Psoas muscle (tissue), 8 donors: ENCODE data around the gene MTNR1B. TPM values are rescaled to one million over a fixed set of nuclear protein-coding genes. Genes with fewer than 3 reads are reported as not detected.

Experiments
- ATAC-seq, 4 donors: fragments of 200-7000 bp; cut with Tn5 transposase; one replicate each; pipeline ENCODE4 v1.9.1; 2020; ENCODE audit warnings: moderate library complexity in 3 of 4, mild to moderate bottlenecking in 2 of 4
- DNase-seq, 2 donors: peaks; one replicate each; pipeline ENCODE4 v3.0.0-alpha.2; 2020
- H3K27ac ChIP-seq: fragments of 200-600 bp; one replicate; pipeline ENCODE4 v1.8.0; 2022
- H3K27me3 ChIP-seq, 3 donors: fragments of 200-600 bp in 1 of 3; one replicate each; pipeline versions ENCODE4 v1.6.1 to v1.8.0; 2013 to 2022; ENCODE audit warnings: low read length in 2 of 3, mild to moderate bottlenecking in 2 of 3, moderate library complexity in 1 of 3; ENCODE audit not compliant: insufficient read depth in 3 of 3
- H3K36me3 ChIP-seq, 2 donors: fragments of 200-600 bp in 1 of 2; one replicate each; pipeline versions ENCODE4 v1.6.1 to v1.8.0; 2013 to 2022; ENCODE audit warnings: low read depth in 1 of 2, mild to moderate bottlenecking in 1 of 2, moderate library complexity in 1 of 2; ENCODE audit not compliant: insufficient read depth in 1 of 2
- H3K4me1 ChIP-seq: fragments of 200-600 bp; one replicate; pipeline ENCODE4 v1.8.0; 2022
- H3K4me3 ChIP-seq: fragments of 200-600 bp; one replicate; pipeline ENCODE4 v1.8.0; 2022; ENCODE audit warnings: mild to moderate bottlenecking
- H3K9me3 ChIP-seq: fragments of 200-600 bp; one replicate; pipeline ENCODE4 v1.8.0; 2022
- CTCF ChIP-seq: fragments of 200-600 bp; IDR thresholded peaks from one replicate; pipeline ENCODE4 v1.8.0; 2022; ENCODE audit warnings: antibody characterized with exemption
- WGBS, 3 donors: extraction: QIAGEN DNeasy Blood & Tissue Kit; methylation state at CpG; one replicate each; pipeline versions ENCODE4 v1.1.6 to v1.1.7; 2013; 5-methylcytosine and 5-hydroxymethylcytosine counted together
- intact Hi-C, 2 donors: fragments of 100-400 bp; cut with DNase I; formaldehyde crosslinking; loops; one replicate each; pipeline versions ENCODE4 v1.11.0 to v1.14.2; 2022
- polyA plus RNA-seq, 3 donors: library from polyadenylated mRNA; stranded (reverse); fragments of 200-250 nt; gene quantifications; one replicate each; pipeline ENCODE4 v1.2.3, GENCODE V29; 2013
- total RNA-seq, 4 donors: library from RNA; stranded (reverse); fragmentation: NEBNext Ultra II Directional in 2 of 4; extraction: Animal tissue kit (Norgen Biotek cat#: 25700) in 2 of 4; gene quantifications; one replicate each; pipeline versions ENCODE4 v1.2.1 to v1.2.4, GENCODE V29; 2021 to 2023
- donor health status: healthy with polysubstance abuse.
- donor health status: DM: no; HTN: no; CAD: no; lungs with moderate emphysema.
- donor health status: Bipolar disorder and iron deficiency.
- donor health status: healthy.
- donor health status: DM: yes; HTN: yes; CAD: no.
- donor health status: DM: no; HTN: no; CAD: no.
- donor health status: DM: no; HTN: no; CAD: no.
- donor health status: DM: yes; HTN: yes; CAD: no.

The MTNR1B gene
- total and polyA plus RNA-seq, 7 donors = not detected

GRCh38 chr11:92964471-92964870, 5.0 kb upstream of the MTNR1B start:
- no peaks in the 10 kb centered on the region for H3K4me1 ChIP-seq

GRCh38 chr11:92965196-92965595, 4.3 kb upstream of the MTNR1B start:
- WGBS, 3 donors = 62 to 86% (median 70%) methylated on average over 2 of the region's 2 CpGs
- TF ChIP-seq CTCF = no peak
- Histone ChIP-seq H3K4me1 (no peaks in the 10 kb centered on the region), H3K4me3 (no peak overlapping the region), H3K27me3 (peaks cover 0 to 14% (median 6%) of the 10 kb centered on the region in 3 donors), H3K36me3 (no peaks in the 10 kb centered on the region), H3K9me3 (no peaks in the 10 kb centered on the region), H3K27ac (no peak overlapping the region)
- ATAC-seq (no peak), DNase-seq (no peak)
- intact Hi-C loops = no loop called here

More at GRCh38 chr11:92964471-92964870, 5.0 kb upstream of the MTNR1B start:
- no peak for ATAC-seq
- DNase-seq = no peak
- WGBS, 3 donors = 64 to 72% (median 67%) methylated on average over 8 of the region's 8 CpGs
- intact Hi-C loops = no loop called here
- H3K27ac ChIP-seq = no peak overlapping the region
- H3K36me3 ChIP-seq = no peaks in the 10 kb centered on the region
- no peak for TF ChIP-seq CTCF
- H3K9me3 ChIP-seq = no peaks in the 10 kb centered on the region
- H3K4me3 ChIP-seq = no peak overlapping the region
- H3K27me3 ChIP-seq = peaks cover 0 to 6% (median 2%) of the 10 kb centered on the region in 3 donors

GRCh38 chr11:92967178-92967577, 2.3 kb upstream of the MTNR1B start:
- no peak overlapping the region for H3K27ac ChIP-seq
- 89 to 93% (median 90%) methylated on average over 2 of the region's 2 CpGs for WGBS, 3 donors
- H3K27me3 ChIP-seq = peaks cover 0 to 15% (median 6%) of the 10 kb centered on the region in 3 donors

GRCh38 chr11:92967867-92968266, 1.6 kb upstream of the MTNR1B start:
- ATAC-seq = no peak
- H3K4me3 ChIP-seq = no peak overlapping the region
- no peak for TF ChIP-seq CTCF
- intact Hi-C loops = no loop called here
- no peaks in the 10 kb centered on the region for H3K4me1 ChIP-seq
- no peak overlapping the region for H3K27ac ChIP-seq
- H3K9me3 ChIP-seq = no peaks in the 10 kb centered on the region
- DNase-seq = no peak
- WGBS, 3 donors = 84 to 93% (median 92%) methylated on average over 2 of the region's 2 CpGs
- peaks cover 0 to 15% (median 6%) of the 10 kb centered on the region in 3 donors for H3K27me3 ChIP-seq
- no peaks in the 10 kb centered on the region for H3K36me3 ChIP-seq

More at GRCh38 chr11:92967178-92967577, 2.3 kb upstream of the MTNR1B start:
- Histone ChIP-seq H3K4me3 (no peak overlapping the region), H3K4me1 (no peaks in the 10 kb centered on the region), H3K9me3 (no peaks in the 10 kb centered on the region), H3K36me3 (no peaks in the 10 kb centered on the region)
- no peak for TF ChIP-seq CTCF
- ATAC-seq (no peak), DNase-seq (no peak)
- intact Hi-C loops = no loop called here

- ATAC-seq = no peak
- Histone ChIP-seq H3K4me1 (no peaks in the 10 kb centered on the region), H3K4me3 (no peak overlapping the region), H3K27ac (no peak overlapping the region), H3K36me3 (no peaks in the 10 kb centered on the region), H3K9me3 (no peaks in the 10 kb centered on the region), H3K27me3 (peaks cover 0 to 15% (median 8%) of the 10 kb centered on the region in 3 donors)
- no peak for TF ChIP-seq CTCF
- 2 to 4% (median 3%) methylated on average over 14 to 16 of the region's 16 CpGs for WGBS, 3 donors
- intact Hi-C loops = no loop called here
- DNase-seq = no peak
Observed at GRCh38 chr11:92969293-92969633, 188 bp upstream of the MTNR1B start.
